CD4-positive, CD25-positive, alpha-beta regulatory T cell (primary cell): ENCODE data around the gene RNF213. TPM values are rescaled to one million over a fixed set of nuclear protein-coding genes. Genes with fewer than 3 reads are reported as not detected.

ENCODE experiments used
- ATAC-seq, 2 donors: fragments of 150-1000 bp; cut with Tn5 transposase; one replicate each; pipeline ENCODE4 v1.10.0; 2021; ENCODE audit warnings: low read depth in 2 of 2, moderate number of reproducible peaks in 2 of 2, moderate library complexity in 1 of 2
- DNase-seq, 3 donors: peaks; one replicate each; pipeline versions ENCODE4 v3.0.0 to v3.0.0-alpha.2; 2012 to 2022; ENCODE audit warnings: mixed read lengths in 1 of 3
- H3K27ac ChIP-seq: one replicate; pipeline ENCODE4 v1.7.0; 2013; ENCODE audit warnings: mild to moderate bottlenecking, low read length; ENCODE audit not compliant: insufficient read depth, poor library complexity, severe bottlenecking
- H3K27me3 ChIP-seq: one replicate; pipeline ENCODE4 v1.7.0; 2013; ENCODE audit warnings: low read length; ENCODE audit not compliant: control insufficient read depth, insufficient read depth
- H3K36me3 ChIP-seq: one replicate; pipeline ENCODE4 v1.7.0; 2013; ENCODE audit warnings: mild to moderate bottlenecking, low read length, moderate library complexity; ENCODE audit not compliant: control insufficient read depth, insufficient read depth
- H3K4me1 ChIP-seq: 2 replicates; pipeline ENCODE4 v1.7.0; 2013; ENCODE audit warnings: mild to moderate bottlenecking, low read length; ENCODE audit not compliant: insufficient read depth, control insufficient read depth, poor library complexity, severe bottlenecking
- H3K4me3 ChIP-seq: one replicate; pipeline ENCODE4 v1.7.0; 2013; ENCODE audit warnings: low read depth, mild to moderate bottlenecking, low read length, moderate library complexity
- H3K9me3 ChIP-seq, 2 experiments: 1 replicate in 1 of 2; 2 replicates in 1 of 2; pipeline ENCODE4 v1.7.0; 2013; ENCODE audit warnings: low read length in 2 of 2, mild to moderate bottlenecking in 1 of 2, moderate library complexity in 1 of 2; ENCODE audit not compliant: control insufficient read depth in 2 of 2
- H3K27ac Mint-ChIP-seq, 3 donors: one replicate each; pipeline ENCODE4 v1.8.0; 2020 to 2022; ENCODE audit warnings: mild to moderate bottlenecking in 3 of 3, mixed read lengths in 3 of 3, moderate library complexity in 2 of 3
- H3K27me3 Mint-ChIP-seq: one replicate; pipeline ENCODE4 v1.8.0; 2022; ENCODE audit warnings: mild to moderate bottlenecking, mixed read lengths
- H3K36me3 Mint-ChIP-seq: one replicate; pipeline ENCODE4 v1.8.0; 2020; ENCODE audit warnings: mixed read lengths
- H3K4me1 Mint-ChIP-seq, 4 donors: one replicate each; pipeline ENCODE4 v1.8.0; 2020 to 2022; ENCODE audit warnings: mixed read lengths in 4 of 4, mild to moderate bottlenecking in 1 of 4
- H3K4me3 Mint-ChIP-seq, 4 donors: one replicate each; pipeline ENCODE4 v1.8.0; 2020 to 2022; ENCODE audit warnings: mild to moderate bottlenecking in 4 of 4, mixed read lengths in 4 of 4, moderate library complexity in 3 of 4
- H3K9me3 Mint-ChIP-seq, 7 donors: one replicate each; pipeline ENCODE4 v1.8.0; 2020 to 2022; ENCODE audit warnings: mixed read lengths in 7 of 7, mild to moderate bottlenecking in 3 of 7, moderate library complexity in 2 of 7
- polyA plus RNA-seq, 4 donors: library from polyadenylated mRNA; unstranded; fragments of 300-500 nt; fragmentation: Illumina TruSeq; gene quantifications; one replicate each; pipeline ENCODE4 v1.2.3, GENCODE V29; 2021
- total RNA-seq: library from RNA; stranded (reverse); gene quantifications from one replicate; pipeline ENCODE4 v1.2.3, GENCODE V29; 2022

RNF213 gene
- total and polyA plus RNA-seq, 5 donors from 2014 or later: 27.6 to 666 (median 32.4) TPM

DNA sequence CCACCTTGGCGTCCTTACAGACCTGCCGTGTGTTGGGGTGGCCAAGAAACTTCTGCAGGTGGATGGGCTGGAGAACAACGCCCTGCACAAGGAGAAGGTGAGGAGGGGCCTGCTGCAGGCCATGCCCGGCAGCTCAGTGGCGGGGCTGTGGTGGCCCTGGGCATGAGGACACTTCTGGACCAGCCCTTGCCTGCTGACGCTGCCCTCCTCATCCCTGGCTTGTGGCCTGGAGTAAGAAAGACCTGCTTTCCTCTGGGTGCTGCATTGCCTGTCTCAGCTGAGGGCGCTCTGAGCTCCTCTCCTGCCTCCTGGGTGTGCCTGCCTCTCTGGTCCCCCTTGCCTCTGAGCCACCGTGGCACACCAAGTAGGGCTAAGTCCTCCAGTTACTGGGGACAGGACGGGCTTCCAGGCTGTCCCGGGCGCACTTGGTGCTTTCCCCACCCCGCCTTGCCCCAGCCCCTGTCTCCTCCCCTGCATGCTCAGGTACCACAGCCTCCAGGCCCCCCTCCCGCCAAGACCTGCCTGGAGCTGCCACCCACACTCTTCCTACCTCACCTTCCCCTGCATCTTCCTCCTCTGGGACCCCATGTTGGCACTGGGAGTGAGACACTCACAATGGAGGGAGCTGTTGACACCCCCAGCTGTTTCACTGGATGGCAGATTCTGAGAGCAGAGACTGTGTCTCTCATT lies 163.0 kb downstream of the RNF213 start:
- Histone ChIP-seq H3K27me3 (no peaks in the 10 kb centered on the region), H3K4me3 (no peak overlapping the region), H3K4me1 (peaks cover 14% of the 10 kb centered on the region), H3K27ac (no peak overlapping the region), H3K36me3 (no peaks in the 10 kb centered on the region), H3K9me3 (no peaks in the 10 kb centered on the region)
- Mint-ChIP-seq H3K27me3 (no peaks in the 10 kb centered on the region), H3K27ac (peak overlapping the region in 1 of 3 donors; percentile 84), H3K4me3 (no peak overlapping the region), H3K9me3 (no peaks in the 10 kb centered on the region), H3K36me3 (no peaks in the 10 kb centered on the region), H3K4me1 (peaks cover 0 to 6% (median 2%) of the 10 kb centered on the region in 4 donors)
- DNase-seq (no peak), ATAC-seq (no peak)

DNA sequence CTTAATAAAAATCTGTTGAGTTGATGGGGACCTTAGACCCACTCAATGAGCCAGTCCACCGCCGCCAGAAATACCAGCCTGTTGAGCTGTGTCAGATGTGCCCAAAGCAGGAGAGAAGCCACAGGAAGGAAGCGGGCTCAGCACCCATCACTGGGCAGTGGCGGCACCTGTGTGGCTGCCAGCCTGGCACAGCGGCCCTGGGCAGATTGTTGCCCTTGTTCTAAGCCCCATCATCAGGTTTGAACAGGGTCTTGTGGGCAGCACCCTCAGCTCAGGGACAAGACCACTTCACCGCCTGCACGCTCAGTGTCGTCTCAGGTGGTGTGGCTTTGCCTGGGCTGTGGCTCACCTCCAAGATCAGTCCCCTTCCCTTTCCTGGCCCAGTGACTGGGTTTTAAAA lies 163.6 kb downstream of the RNF213 start:
- no peak overlapping the region for H3K27ac ChIP-seq
- H3K36me3 ChIP-seq: no peaks in the 10 kb centered on the region
- Mint-ChIP-seq H3K27ac (peak overlapping the region in 1 of 3 donors; percentile 84), H3K27me3 (no peaks in the 10 kb centered on the region), H3K4me3 (no peak overlapping the region), H3K9me3 (no peaks in the 10 kb centered on the region), H3K4me1 (peaks cover 0 to 6% (median 2%) of the 10 kb centered on the region in 4 donors), H3K36me3 (no peaks in the 10 kb centered on the region)
- H3K4me1 ChIP-seq: peaks cover 14% of the 10 kb centered on the region
- no peaks in the 10 kb centered on the region for H3K9me3 ChIP-seq
- no peak for ATAC-seq
- H3K27me3 ChIP-seq: no peaks in the 10 kb centered on the region
- no peak overlapping the region for H3K4me3 ChIP-seq
- peak in 1 of 3 donors; percentile 9 for DNase-seq

GRCh38 chr17:80424878-80425765 lies 164.5 kb downstream of the RNF213 start:
- no peaks in the 10 kb centered on the region for H3K27me3 ChIP-seq
- DNase-seq (no peak), ATAC-seq (no peak)
- H3K4me1 ChIP-seq: peaks cover 14% of the 10 kb centered on the region
- Mint-ChIP-seq H3K36me3 (no peaks in the 10 kb centered on the region), H3K4me1 (peaks cover 0 to 6% (median under 1%) of the 10 kb centered on the region in 4 donors), H3K4me3 (no peak overlapping the region), H3K9me3 (no peaks in the 10 kb centered on the region), H3K27ac (peak overlapping the region in 1 of 3 donors; percentile 26), H3K27me3 (no peaks in the 10 kb centered on the region)
- H3K27ac ChIP-seq: no peak overlapping the region
- H3K9me3 ChIP-seq: no peaks in the 10 kb centered on the region
- no peaks in the 10 kb centered on the region for H3K36me3 ChIP-seq
- no peak overlapping the region for H3K4me3 ChIP-seq

GRCh38 chr17:80425835-80426426 lies 165.3 kb downstream of the RNF213 start:
- Histone ChIP-seq H3K27me3 (no peaks in the 10 kb centered on the region), H3K4me3 (no peak overlapping the region), H3K27ac (no peak overlapping the region), H3K4me1 (peaks cover 14% of the 10 kb centered on the region), H3K9me3 (no peaks in the 10 kb centered on the region), H3K36me3 (no peaks in the 10 kb centered on the region)
- Mint-ChIP-seq H3K27me3 (no peaks in the 10 kb centered on the region), H3K4me1 (peaks cover 0 to 6% (median under 1%) of the 10 kb centered on the region in 4 donors), H3K9me3 (no peaks in the 10 kb centered on the region), H3K4me3 (no peak overlapping the region), H3K27ac (peak overlapping the region in 1 of 3 donors; percentile 51), H3K36me3 (no peaks in the 10 kb centered on the region)
- ATAC-seq: no peak
- DNase-seq: no peak

- no peak overlapping the region for H3K27ac ChIP-seq
- peak; percentile 77 to 86 (median 78) for DNase-seq
- peak; percentile 94 for ATAC-seq
- H3K4me3 ChIP-seq: no peak overlapping the region
- Mint-ChIP-seq H3K27ac (peak overlapping the region in 1 of 3 donors; percentile 51), H3K27me3 (no peaks in the 10 kb centered on the region), H3K4me1 (peaks cover 0 to 6% (median under 1%) of the 10 kb centered on the region in 4 donors), H3K4me3 (no peak overlapping the region), H3K9me3 (no peaks in the 10 kb centered on the region), H3K36me3 (no peaks in the 10 kb centered on the region)
- H3K9me3 ChIP-seq: no peaks in the 10 kb centered on the region
- H3K27me3 ChIP-seq: no peaks in the 10 kb centered on the region
- no peaks in the 10 kb centered on the region for H3K36me3 ChIP-seq
- H3K4me1 ChIP-seq: peaks cover 14% of the 10 kb centered on the region
Observed at GRCh38 chr17:80426671-80427326, 166.1 kb downstream of the RNF213 start.

GRCh38 chr17:80427366-80428282 lies 167.0 kb downstream of the RNF213 start:
- no peak overlapping the region for H3K27ac ChIP-seq
- Mint-ChIP-seq H3K27ac (no peak overlapping the region), H3K4me3 (no peak overlapping the region), H3K36me3 (no peaks in the 10 kb centered on the region), H3K9me3 (no peaks in the 10 kb centered on the region), H3K4me1 (peaks cover 0 to 6% (median under 1%) of the 10 kb centered on the region in 4 donors), H3K27me3 (no peaks in the 10 kb centered on the region)
- H3K4me1 ChIP-seq: peaks cover 14% of the 10 kb centered on the region
- no peaks in the 10 kb centered on the region for H3K27me3 ChIP-seq
- no peaks in the 10 kb centered on the region for H3K9me3 ChIP-seq
- DNase-seq (no peak), ATAC-seq (no peak)
- no peaks in the 10 kb centered on the region for H3K36me3 ChIP-seq
- H3K4me3 ChIP-seq: no peak overlapping the region
